GM19467 (cell line): ENCODE measurements around the gene VCP.

ENCODE experiments used
- ATAC-seq: cut with Tn5 transposase; IDR thresholded peaks from one replicate; pipeline ENCODE4 v1.9.1; 2021; ENCODE audit warnings: mild to moderate bottlenecking, moderate library complexity; ENCODE audit not compliant: unreplicated experiment

The VCP gene

GRCh38 chr9:35067056-35067455 is 5.4 kb downstream of the VCP start:
- no peak for ATAC-seq

GRCh38 chr9:35060548-35061207 is 11.7 kb downstream of the VCP start:
- ATAC-seq = no peak

- ATAC-seq = no peak
Observed at GRCh38 chr9:35059438-35059837, 13.0 kb downstream of the VCP start.

- ATAC-seq = no peak
Observed at GRCh38 chr9:35057271-35057620, 15.2 kb downstream of the VCP start.

- ATAC-seq = no peak
Observed at GRCh38 chr9:35056571-35057270, 15.7 kb downstream of the VCP start.

- no peak for ATAC-seq
Observed at GRCh38 chr9:35054871-35055644, 17.4 kb downstream of the VCP start.

GRCh38 chr9:35054185-35054835 is 18.1 kb downstream of the VCP start:
- ATAC-seq = no peak

GRCh38 chr9:35051069-35051967 is 21.1 kb downstream of the VCP start:
- no peak for ATAC-seq

- no peak for ATAC-seq
Observed at GRCh38 chr9:35048511-35048910, 23.9 kb downstream of the VCP start.

GRCh38 chr9:35044071-35044470 is 28.4 kb downstream of the VCP start:
- ATAC-seq = no peak

GRCh38 chr9:35042891-35043545 is 29.4 kb downstream of the VCP start:
- ATAC-seq = no peak

- ATAC-seq = no peak
Observed at GRCh38 chr9:35042081-35042604, 30.3 kb downstream of the VCP start.

- ATAC-seq = no peak
Observed at GRCh38 chr9:35035851-35036701, 36.3 kb downstream of the VCP start.

GRCh38 chr9:35033101-35033500 is 39.3 kb downstream of the VCP start:
- no peak for ATAC-seq

GRCh38 chr9:35029852-35030251 is 42.6 kb downstream of the VCP start:
- no peak for ATAC-seq

GRCh38 chr9:35029241-35029640 is 43.2 kb downstream of the VCP start:
- ATAC-seq = no peak

- ATAC-seq = no peak
Observed at GRCh38 chr9:35028341-35028740, 44.1 kb downstream of the VCP start.

GRCh38 chr9:35027860-35028259 is 44.6 kb downstream of the VCP start:
- no peak for ATAC-seq

GRCh38 chr9:35027374-35027773 is 45.1 kb downstream of the VCP start:
- ATAC-seq = no peak
